IPS-15b (cell line): ENCODE data around the gene PRDM8.
"Not testable (repeated sequence)": the region's sequence is repeated elsewhere in the genome, so short reads cannot be mapped to it uniquely, and the experiment has no call there.

ENCODE experiments used
- H3K27me3 ChIP-seq: one replicate; pipeline ENCODE4 v1.6.1; 2013; ENCODE audit warnings: low read length; ENCODE audit not compliant: control insufficient read depth, insufficient read depth
- H3K36me3 ChIP-seq: one replicate; pipeline ENCODE4 v1.6.1; 2013; ENCODE audit warnings: low read length; ENCODE audit not compliant: control insufficient read depth, insufficient read depth
- H3K4me1 ChIP-seq: one replicate; pipeline ENCODE4 v1.6.1; 2013; ENCODE audit warnings: mild to moderate bottlenecking, low read length; ENCODE audit not compliant: control insufficient read depth, insufficient read depth
- H3K4me3 ChIP-seq: one replicate; pipeline ENCODE4 v1.5.1; 2013; ENCODE audit warnings: low read depth, low read length
- H3K9ac ChIP-seq: one replicate; pipeline ENCODE4 v1.6.1; 2013; ENCODE audit warnings: low read depth, mild to moderate bottlenecking, low read length
- H3K9me3 ChIP-seq: one replicate; pipeline ENCODE4 v1.6.1; 2013; ENCODE audit warnings: mild to moderate bottlenecking, low read length; ENCODE audit not compliant: control insufficient read depth, insufficient read depth

The PRDM8 gene

DNA sequence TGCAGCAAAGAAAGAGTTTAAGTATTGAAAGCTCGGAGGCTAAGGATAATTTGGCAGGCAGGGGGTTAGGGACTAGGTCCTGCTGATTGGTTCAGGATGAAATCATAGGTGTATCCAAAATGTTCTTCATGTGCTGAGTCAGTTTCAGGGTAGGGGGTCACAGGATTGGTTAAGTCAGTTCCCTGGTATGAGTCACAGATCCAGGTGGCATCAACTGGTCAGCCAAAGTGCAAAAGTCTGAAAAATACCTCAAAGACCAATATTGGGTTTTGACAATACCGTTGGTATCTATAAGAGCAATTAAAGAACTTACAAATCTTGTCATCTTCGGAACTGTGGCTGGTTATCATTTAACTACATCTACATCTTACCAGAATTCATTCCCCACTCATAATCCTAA, 25.6 kb upstream of the PRDM8 start:
- H3K9ac ChIP-seq, result no peak overlapping the region
- H3K27me3 ChIP-seq, result no peaks in the 10 kb centered on the region
- H3K9me3 ChIP-seq, result no peaks in the 10 kb centered on the region
- H3K36me3 ChIP-seq, result no peaks in the 10 kb centered on the region
- H3K4me3 ChIP-seq, result no peak overlapping the region
- peaks cover 2% of the 10 kb centered on the region for H3K4me1 ChIP-seq

DNA sequence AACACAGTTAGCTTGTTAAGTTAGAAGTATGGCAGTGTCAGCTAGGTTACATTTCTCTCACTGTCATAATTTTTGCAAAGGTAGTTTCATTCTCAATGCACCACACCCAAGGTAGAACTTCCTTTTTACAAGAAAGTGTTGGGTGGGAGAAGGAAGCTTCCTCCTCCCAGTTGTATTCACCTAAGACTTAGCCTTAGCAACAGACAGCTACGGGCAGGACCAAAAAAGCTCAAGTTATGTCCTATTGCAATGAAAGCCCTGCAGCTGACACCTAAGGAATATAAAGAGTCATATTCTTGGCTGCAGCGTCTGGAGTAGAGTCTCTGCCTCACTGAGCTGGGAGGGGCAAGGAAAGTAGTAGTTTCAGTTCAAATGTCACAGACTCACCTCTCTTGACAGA, 25.1 kb upstream of the PRDM8 start:
- Histone ChIP-seq H3K9me3 (no peaks in the 10 kb centered on the region), H3K9ac (no peak overlapping the region), H3K4me3 (no peak overlapping the region), H3K27me3 (no peaks in the 10 kb centered on the region), H3K36me3 (no peaks in the 10 kb centered on the region), H3K4me1 (peaks cover 2% of the 10 kb centered on the region)

DNA sequence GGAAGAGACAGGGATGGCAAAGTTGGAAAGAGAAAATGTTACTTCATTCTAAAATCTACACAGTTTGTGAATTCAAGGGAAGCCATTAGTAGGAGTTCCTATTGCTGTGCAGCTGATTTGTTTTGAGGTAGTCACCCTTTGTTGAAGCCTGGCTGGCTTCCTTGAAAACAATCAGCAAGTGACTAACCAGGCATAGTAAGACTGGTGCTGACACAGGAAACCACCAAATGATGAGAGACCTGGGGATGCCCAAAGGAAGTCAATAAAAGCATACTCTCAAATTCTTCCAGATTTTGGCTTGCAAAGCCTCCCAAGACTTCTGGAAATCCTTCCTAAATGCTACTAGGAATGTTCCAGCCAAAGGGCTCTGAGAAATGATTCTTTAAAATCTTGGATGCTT, 23.9 kb upstream of the PRDM8 start:
- H3K9ac ChIP-seq, result no peak overlapping the region
- H3K27me3 ChIP-seq, result no peaks in the 10 kb centered on the region
- no peak overlapping the region for H3K4me3 ChIP-seq
- H3K36me3 ChIP-seq, result no peaks in the 10 kb centered on the region
- peaks cover 2% of the 10 kb centered on the region for H3K4me1 ChIP-seq
- H3K9me3 ChIP-seq, result no peaks in the 10 kb centered on the region

DNA sequence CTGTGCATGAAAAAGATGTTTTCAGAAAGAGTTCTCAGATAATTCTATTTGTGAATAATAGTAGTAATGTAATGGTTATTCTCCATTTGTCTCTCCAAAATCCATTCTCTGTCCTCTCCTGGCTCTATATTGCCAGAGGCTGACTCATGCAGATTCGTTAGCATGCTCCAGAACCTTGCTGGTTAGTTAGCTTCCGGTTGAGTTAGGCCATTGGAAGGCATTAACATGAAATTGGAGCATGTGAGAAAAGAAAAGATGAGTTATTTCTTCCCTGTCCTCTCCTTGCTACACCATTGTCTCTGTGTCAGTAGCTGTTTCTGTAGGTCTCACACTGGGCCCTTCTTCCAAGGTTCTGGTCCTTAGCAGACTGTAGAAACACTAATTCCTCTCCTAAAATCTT, 23.5 kb upstream of the PRDM8 start:
- Histone ChIP-seq H3K9me3 (no peaks in the 10 kb centered on the region), H3K9ac (no peak overlapping the region), H3K4me1 (peaks cover 2% of the 10 kb centered on the region), H3K4me3 (no peak overlapping the region), H3K27me3 (no peaks in the 10 kb centered on the region), H3K36me3 (no peaks in the 10 kb centered on the region)

DNA sequence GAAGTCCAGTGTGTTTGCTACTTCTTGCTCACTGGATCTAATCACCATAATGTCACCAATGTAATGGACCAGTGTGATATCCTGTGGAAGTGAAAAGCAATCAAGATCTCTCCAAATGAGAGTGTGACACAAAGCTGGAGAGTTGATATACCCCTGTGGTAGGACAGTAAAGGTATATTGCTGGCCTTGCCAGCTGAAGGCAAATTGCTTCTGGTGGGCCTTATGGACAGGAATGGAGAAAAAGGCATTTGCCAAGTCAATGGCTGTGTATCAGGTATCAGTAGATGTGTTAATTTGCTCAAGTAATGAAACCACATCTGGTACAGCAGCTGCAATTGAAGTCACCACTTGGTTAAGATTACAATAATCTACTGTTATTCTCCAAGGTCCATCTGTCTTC, 19.5 kb upstream of the PRDM8 start:
- H3K27me3 ChIP-seq, result peaks cover 33% of the 10 kb centered on the region
- H3K4me1 ChIP-seq, H3K4me3 ChIP-seq, H3K36me3 ChIP-seq, H3K9me3 ChIP-seq, H3K9ac ChIP-seq: not testable (repeated sequence)

DNA sequence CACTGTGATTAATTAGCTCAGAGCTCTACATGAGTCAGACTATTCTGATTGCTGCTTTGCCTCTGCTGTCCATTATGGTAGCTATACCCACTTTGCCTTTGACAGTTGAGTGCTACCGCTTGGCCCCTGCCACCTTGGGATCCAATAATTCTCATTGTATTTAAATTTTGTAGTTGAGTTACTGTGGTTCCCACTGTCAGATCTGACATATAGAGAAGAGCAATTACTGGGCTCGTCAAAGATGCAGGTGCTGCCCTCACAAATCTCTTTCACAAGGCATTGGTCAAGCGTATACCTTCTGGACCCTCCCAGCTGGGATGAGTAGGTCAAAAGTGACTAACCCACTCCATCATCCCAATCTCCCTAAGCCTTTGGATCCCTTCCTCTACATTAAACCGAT, 18.3 kb upstream of the PRDM8 start:
- H3K36me3 ChIP-seq, result no peaks in the 10 kb centered on the region
- H3K4me3 ChIP-seq, result no peak overlapping the region
- H3K27me3 ChIP-seq, result peaks cover 41% of the 10 kb centered on the region
- H3K9ac ChIP-seq, result no peak overlapping the region
- H3K9me3 ChIP-seq, result no peaks in the 10 kb centered on the region
- peaks cover 1% of the 10 kb centered on the region for H3K4me1 ChIP-seq

DNA sequence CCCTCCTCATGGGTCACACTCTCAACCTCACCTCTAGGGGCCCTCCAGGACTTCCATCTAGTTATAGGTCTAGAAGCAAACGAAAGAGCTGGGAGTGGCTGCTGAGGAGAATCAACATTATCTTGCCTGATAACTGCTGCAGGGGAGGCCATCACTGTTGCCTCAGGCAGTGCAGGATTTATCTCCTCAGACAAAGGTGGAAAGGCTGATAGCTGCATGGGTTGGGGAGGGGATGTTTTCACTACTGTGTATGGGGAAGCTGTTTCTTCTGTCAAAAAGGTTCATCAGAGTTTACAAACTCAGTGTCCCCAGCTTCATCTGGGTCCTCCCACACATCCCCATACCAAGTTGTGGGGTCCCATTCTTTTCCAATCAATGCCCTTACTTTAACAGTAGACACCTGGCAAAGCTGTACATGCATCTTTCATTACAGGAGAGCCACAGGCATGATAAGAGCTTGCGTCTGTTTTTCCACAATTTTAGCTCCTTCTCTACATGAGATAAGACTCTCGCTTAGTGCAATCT, 17.6 kb upstream of the PRDM8 start:
- Histone ChIP-seq H3K4me1 (no peaks in the 10 kb centered on the region), H3K27me3 (peaks cover 46% of the 10 kb centered on the region), H3K9me3 (no peaks in the 10 kb centered on the region), H3K9ac (no peak overlapping the region), H3K4me3 (no peak overlapping the region), H3K36me3 (no peaks in the 10 kb centered on the region)

DNA sequence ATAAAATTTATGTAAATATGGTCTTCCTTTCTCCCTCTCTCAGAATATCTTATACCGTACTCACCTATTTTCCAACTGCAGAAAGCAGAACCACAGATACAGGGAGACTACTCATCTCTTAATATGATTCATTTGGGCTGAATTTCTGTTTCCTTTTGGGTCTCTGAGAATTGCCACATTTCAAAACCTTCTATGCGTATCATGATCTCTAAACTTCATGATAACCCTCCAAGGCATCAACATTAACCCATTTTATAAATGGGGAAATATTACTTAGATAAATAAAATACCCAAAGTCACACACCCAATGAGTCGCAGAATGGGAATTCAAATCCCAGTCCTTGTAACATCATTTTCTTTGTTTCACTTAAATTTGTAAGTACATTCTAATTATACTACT, 16.6 kb upstream of the PRDM8 start:
- H3K9me3 ChIP-seq, result no peaks in the 10 kb centered on the region

DNA sequence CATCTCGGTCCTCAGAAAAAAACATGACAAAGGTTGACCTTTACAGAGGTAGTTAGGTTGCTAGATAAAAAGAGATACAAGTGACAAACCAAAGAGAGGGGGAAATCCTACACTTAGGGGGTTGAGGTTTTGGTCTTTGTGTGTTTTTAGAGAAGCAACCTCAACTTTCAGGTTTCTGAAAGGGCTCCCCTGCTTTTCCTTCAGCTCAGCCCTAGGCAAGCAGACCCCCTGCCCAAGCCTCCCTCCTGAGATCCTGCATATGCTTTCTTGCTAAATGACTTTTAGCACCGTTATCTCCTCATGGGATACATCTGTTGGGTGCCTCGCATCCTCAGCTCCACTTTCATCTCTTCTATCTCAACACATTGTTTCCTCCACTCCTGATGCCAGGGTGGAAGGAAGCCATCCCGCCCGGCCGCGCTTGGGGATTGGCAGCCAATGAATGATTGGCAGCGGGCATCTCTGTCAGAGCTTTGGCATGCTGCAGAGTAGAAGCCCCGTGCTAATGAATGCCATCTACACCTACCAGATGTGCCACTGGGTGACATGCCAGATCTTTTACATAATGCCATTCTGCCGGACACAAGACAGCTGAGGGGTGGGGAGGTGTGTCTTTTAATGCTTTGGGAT, 15.0 kb upstream of the PRDM8 start:
- no peaks in the 10 kb centered on the region for H3K9me3 ChIP-seq
- H3K27me3 ChIP-seq, result peaks cover 72% of the 10 kb centered on the region
- no peak overlapping the region for H3K4me3 ChIP-seq
- H3K9ac ChIP-seq, result no peak overlapping the region
- no peaks in the 10 kb centered on the region for H3K36me3 ChIP-seq
- no peaks in the 10 kb centered on the region for H3K4me1 ChIP-seq

More for the DNA sequence above, 16.6 kb upstream of the PRDM8 start:
- Histone ChIP-seq H3K27me3 (peaks cover 56% of the 10 kb centered on the region), H3K9ac (no peak overlapping the region), H3K4me3 (no peak overlapping the region), H3K36me3 (no peaks in the 10 kb centered on the region), H3K4me1 (no peaks in the 10 kb centered on the region)

DNA sequence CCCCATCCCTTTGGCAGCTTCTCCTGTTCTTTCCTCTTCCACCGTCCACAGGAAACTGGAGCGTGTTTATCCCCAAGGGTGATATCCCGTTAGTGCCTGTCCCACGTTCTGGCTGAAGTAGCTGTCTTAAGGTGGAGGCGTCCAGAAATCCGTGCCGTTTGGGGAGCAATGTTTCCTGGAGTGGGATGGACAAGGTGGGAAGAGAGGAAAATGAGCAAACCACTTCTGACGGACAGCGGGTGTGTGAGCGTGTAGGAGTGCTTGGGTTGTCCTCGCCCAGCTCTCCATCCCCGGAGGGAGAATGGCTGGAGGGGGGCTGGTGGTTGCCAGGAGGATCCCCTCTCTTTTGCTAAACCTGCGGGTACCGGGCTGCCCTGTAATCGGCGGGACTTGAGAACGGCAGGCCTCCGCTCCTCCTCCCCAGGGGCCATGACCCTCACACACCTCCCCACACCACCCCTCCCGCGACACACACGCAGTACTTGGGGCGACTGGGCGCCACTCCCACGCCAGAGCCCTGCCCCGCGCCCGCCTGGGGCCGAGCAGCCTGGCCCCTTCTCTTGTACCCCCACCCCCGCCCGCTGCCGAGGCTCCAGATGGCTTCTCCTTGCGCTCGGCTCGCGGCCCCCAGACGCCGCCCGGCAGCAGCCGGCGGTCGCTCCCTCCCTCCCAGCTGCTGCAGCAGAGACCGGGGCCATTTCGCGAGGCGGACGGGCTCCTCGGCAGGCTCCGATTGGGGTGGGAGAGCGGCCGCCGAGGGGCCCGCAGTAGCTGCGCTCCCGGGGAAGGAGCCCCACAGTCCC, 13.9 kb upstream of the PRDM8 start:
- peaks cover 83% of the 10 kb centered on the region for H3K27me3 ChIP-seq

DNA sequence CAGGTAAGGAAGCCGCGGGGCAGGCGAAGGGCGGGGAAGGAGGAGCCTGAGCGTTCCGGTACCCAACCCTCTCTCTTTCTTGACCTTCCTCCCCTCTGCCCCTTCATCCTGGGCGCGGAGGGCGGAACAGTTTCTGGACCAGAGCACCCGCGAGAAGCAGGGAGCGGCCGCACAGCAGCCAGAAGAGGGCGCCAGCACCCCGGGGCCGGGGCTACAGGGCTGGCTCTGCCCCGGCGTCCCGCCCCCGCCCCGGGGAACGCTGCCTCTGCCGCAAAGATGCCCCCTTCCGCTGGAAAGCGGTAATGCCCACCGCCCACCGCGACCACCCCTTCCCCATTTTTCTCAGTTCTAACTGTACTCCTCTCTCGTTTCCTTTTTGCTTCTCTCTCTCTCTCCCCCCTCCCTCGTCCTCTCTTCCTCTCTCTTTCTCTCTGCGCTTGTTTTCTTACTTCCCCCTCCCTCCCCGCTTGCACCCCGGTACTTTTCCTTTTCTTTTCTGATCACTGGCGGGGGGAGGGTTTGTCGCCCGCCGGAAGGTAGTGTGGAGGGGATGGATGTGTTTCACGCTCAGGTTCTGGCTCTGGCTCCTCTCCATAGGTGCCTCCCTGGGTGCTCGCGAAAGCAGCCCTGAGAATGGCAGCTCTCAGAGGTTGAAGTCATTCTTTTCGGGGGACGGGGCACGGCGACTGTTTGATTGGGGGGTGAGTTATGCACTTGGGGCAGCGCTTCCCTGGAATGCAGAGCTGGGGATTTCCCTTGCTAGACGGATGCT, 13.1 kb upstream of the PRDM8 start:
- H3K4me1 ChIP-seq, result no peaks in the 10 kb centered on the region
- H3K9ac ChIP-seq, result no peak overlapping the region
- H3K27me3 ChIP-seq, result peaks cover 91% of the 10 kb centered on the region
- peak overlapping the region; percentile 62 for H3K4me3 ChIP-seq
- H3K9me3 ChIP-seq, result no peaks in the 10 kb centered on the region
- no peaks in the 10 kb centered on the region for H3K36me3 ChIP-seq

More for the DNA sequence above, 13.9 kb upstream of the PRDM8 start:
- no peak overlapping the region for H3K9ac ChIP-seq
- H3K9me3 ChIP-seq, result no peaks in the 10 kb centered on the region
- H3K4me3 ChIP-seq, result peak overlapping the region; percentile 62
- H3K4me1 ChIP-seq, result no peaks in the 10 kb centered on the region
- no peaks in the 10 kb centered on the region for H3K36me3 ChIP-seq
